Measurements from ENCODE around the gene FRMD4A. TPM values are rescaled to one million over a fixed set of nuclear protein-coding genes. Genes with fewer than 3 reads are reported as not detected.

Gene FRMD4A
- polyA plus RNA-seq, 3 donors: 67.7 to 83.0 (median 75.9) TPM

DNA sequence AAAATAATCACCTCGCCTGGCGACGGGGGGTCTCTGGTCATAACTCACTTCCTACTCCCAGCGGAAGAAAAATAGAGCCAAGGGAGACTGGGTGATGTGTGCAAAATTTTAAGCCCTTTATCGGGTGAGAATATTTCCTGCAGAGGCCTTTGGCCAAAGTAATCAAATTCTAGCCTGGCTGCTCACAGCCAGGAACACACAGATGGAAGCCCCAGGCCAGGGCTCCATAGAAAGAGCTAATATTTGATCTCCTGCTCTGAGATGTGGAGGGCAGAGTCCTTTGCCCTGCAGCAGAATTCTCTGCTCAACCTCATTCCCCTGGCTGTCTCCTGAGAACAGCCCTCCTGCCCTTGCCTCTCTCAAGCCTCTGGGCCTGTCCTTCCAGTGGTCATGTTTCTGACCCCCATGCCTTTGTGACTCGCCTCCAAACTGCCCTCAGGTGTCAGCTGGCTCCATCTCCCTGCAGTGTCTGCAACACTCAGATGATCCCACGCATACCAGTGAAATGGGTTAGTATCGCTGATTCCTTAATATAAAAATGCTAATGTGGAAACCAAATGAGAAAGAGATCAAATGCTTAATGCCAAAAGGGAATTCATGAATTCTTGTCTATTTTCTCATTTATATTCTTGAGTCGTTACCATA is 34.5 kb downstream of the FRMD4A start:
- no peak for DNase-seq (ENCODE audit: low read depth in 3 of 3, low spot score in 2 of 3)

DNA sequence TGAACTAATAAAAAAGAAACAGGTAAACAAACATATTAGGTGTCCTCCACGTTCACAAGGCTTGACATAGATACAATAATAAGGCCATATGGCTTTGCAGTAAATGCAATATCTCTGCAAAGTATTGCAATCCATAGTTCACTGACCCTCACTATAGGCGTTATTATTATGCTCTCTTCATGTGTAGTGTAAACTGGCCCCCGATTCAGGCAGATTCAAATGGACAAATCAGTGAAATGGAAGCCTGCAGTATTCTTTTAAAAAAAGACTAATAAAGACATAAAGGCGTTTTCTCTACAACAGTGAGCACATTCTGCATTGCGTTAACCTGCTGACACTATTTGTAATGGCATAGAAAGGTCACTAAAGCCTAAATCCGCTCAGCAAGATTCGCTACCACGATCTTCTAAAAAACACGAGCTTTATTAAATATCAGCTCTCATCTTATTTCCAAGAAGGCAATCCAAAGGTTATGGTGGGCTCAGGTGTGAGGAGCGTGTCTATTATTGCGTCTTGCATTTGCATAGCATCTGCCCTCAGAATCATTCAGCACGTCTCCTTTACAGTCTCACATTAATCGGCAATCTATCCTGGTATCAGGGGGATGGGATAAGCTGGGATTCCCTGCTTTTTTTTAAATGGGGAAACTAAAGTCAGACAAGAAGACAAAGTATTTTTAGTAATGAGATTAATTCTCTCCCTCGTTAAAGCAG is 36.2 kb downstream of the FRMD4A start:
- no peak for DNase-seq (ENCODE audit: low read depth in 3 of 3, low spot score in 2 of 3)

DNA sequence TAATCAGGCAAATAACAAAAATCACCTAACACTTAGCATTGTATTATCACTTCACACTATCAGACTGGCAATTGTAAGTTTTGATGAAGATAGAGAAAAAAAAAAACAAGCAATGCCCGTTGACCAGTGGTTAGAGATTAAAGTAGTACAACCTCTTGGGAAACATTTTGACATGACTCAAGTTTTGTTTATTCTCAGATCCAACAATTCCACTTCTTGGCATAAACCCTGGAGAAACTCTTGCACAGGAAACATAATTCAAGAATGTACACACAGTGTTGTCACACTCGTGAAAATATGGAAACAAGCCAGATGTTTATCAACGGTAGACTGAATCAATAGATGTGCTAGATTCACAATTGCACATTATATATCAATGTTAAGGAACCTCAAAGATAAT is 37.2 kb downstream of the FRMD4A start:
- DNase-seq (ENCODE audit: low read depth in 3 of 3, low spot score in 2 of 3): no peak

DNA sequence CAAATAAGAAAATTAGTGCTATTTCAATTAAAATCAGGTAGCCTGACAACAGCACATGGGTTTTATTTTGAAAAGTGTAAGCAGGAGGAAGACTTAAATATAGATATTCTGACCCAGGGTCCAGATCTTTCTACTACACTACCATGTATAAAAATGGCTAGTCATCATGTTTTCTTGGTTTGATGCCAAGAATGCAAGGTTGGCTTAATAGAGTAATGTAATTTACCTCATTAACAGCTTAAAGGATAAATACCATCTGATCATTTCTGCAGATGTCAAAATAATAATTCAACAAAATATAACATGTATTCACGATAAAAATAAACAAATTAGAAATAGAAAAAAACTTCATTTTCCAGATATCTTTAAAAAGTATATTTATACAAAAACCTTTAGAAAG is 39.4 kb downstream of the FRMD4A start:
- DNase-seq (ENCODE audit: low read depth in 3 of 3, low spot score in 2 of 3): no peak

DNA sequence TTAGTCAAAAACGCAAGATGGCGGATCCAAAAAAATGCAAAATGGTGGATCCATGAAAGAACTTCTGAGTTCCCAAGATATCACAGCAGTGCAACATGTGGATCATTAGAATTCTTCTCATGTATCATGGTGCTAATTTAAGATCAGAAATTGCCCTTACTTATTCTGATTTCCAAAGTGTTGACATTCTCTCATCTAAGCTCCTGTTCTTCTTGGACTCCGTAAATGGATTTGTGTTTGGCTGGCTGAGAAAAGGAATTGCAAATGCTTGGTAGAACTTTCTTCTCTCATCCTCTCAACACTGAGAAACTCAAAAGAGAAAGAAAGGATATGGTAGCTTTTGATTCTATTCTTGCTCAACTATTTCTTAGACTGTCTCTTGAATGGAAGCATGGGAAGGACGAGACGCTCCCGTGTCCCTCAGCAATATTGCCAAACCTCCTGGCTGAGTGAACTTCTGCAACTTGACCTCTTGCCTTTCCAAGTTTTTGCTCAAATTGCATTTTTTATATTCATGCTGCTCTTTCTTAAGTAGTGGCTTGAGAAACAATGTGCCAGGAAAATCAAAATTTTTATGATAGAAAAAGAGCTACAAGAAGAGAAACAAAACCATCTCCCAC is 44.7 kb downstream of the FRMD4A start:
- no peak for DNase-seq (ENCODE audit: low read depth in 3 of 3, low spot score in 2 of 3)

DNA sequence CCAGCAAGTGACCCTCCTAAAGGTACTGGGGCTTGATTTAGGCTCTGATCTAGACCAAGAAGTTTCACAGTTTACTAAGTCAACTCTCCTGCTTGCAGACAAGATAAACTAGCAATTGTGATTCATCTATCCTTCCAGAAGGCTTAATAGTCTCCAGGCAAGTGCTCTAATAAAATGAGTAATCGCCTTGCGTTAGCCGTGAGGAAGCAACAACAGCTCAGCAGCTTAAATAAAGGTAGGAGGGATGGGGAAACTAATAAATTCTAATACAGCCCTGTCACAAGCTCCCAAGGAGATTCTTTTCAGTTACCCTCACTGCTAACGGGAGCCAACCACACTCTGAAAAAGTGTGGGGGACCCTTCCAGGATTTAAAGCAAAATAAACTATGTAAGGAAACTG is 48.4 kb downstream of the FRMD4A start:
- no peak for DNase-seq (ENCODE audit: low read depth in 3 of 3, low spot score in 2 of 3)

DNA sequence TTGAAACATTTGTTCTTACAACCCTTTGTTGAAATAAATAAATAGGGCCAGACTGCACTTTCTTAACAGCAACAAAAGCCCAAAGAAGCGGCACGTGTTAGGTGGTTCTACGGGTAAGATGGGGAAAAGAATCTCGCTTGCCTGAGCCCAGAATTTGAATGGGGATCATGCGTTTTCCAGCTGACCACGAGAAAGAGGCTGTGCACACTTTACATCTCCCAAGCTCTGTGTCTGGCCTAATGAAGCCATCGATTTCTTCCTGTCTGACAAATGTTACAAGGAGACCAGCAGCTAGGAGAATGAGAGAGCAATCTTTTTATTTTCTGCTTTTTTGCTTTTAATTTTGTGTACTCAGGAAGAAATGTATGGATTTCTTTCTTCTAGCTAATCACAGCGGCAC is 52.2 kb downstream of the FRMD4A start:
- DNase-seq (ENCODE audit: low read depth in 3 of 3, low spot score in 2 of 3): no peak

DNA sequence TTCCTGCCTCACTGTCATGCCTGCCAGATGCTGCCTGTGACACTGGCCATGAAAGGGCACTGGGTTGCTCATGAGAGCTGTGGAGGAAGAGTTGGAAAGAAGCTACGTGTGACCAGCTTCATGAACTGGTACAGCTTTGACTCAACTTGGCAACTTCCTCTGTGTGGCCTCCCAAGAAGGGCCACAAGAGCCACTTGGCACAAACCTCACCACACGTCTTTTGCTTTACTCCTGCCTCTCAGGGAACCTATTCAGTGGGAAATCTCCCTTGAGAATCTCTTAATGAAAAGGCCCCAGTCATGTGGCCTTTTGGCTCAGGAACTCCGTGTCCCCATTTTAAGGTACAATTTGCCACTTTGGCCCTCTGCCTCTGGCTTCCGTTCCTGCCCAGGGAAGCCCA is 54.5 kb downstream of the FRMD4A start:
- no peak for DNase-seq (ENCODE audit: low read depth in 3 of 3, low spot score in 2 of 3)

DNA sequence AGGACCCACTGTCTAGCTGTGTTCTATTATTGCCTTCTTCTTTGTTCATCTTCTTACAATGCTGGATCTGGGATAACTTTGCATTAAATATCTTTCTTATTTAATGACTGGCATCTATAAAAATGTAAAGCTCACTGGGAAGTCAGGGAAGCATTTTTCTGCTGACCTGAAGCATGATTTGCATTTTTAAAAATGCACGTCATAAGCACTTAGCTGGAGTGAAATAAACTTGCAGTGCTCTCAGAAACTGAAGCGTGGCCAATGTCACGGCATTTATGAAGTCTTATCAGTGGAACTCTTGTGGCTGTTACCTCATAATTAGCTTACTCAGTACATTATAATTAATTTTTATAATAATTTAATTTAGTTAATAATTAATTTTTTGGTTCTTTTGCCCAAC is 59.1 kb downstream of the FRMD4A start:
- no peak for DNase-seq (ENCODE audit: low read depth in 3 of 3, low spot score in 2 of 3)

DNA sequence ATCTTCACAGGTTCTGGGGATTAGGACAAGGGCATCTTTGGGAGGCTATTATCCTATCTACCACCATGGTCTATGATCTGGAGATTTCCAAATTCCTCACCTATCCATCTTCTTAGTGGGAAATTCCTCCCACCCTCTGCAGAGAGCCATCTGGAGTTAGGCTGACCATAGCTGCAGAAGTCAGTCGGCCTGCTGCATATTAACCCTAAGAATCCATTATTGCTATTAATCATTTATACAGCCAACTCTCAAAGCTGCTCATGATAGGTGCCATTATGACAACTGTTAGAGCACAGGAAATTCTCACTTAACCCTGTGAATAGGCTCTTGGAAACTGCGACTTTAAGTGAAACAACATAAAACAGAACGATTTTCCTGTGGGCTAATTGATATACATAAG is 60.4 kb downstream of the FRMD4A start:
- DNase-seq (ENCODE audit: low read depth in 3 of 3, low spot score in 2 of 3): no peak

DNA sequence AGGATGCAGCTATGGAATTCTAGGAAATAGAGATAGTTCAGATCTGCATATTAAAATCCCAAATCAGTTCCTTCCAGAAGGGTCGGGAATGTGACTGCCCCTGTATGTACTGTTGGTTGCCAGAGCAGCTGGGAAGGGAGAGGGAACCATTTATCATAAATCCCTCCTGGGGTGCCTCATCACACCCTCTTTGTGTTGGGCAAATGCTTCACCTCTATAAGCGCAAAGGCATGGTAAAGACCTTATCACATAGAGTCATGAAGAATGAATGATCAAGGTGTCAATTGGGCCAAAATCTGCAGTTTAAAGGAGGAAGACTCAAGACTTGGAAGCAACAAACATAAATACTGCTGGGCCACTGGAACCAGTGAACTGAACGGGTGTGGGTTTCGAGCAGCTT is 65.0 kb downstream of the FRMD4A start:
- DNase-seq (ENCODE audit: low read depth in 3 of 3, low spot score in 2 of 3): no peak

DNA sequence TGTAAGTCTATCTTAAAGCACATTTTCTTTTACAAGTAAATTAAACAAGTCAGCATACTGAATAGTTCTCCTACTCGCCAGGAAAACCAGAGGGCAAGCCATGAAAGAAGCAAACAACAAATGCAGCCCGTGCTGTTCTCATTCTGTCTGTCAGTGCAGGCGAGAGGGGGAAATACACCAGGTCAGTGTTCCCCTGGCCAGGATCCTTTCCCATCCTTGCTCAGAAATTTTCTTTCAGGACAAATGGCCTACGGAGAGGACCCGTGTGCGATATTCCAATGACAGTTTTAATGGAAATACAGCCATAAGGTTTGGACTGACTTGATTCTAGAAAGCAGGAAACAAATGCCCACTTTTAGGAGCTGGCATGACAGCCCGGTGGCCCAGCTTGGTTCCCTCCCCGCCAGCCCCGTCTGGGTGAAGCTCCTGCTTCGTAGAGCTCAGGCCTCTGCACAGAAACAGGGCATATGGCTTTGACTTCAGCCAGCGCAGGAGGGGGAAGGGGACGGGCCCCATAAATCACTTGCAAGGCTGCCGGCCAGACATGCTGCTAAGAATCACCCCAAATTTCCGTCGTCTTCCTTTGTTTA is 67.8 kb downstream of the FRMD4A start:
- DNase-seq (ENCODE audit: low read depth in 3 of 3, low spot score in 2 of 3): no peak

DNA sequence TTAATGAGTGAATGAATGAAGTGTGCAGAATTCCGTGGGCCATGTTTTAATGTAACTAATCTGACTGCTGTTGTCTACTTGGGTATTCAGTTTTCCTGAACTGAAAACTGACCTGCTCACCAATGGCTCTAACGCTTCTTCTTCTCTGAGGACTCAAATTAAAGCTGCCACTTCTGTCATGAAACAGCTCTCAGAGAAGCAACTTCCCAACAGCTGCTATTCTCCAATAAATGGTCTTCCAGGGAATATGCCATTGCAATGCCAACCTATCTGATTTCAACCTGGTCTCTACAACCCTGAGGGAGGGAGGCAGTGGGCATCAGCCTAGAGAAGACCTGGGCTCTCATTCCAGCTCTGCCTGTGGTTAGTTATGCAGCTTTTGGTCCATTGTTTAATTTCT is 69.4 kb downstream of the FRMD4A start:
- DNase-seq (ENCODE audit: low read depth in 3 of 3, low spot score in 2 of 3): no peak

DNA sequence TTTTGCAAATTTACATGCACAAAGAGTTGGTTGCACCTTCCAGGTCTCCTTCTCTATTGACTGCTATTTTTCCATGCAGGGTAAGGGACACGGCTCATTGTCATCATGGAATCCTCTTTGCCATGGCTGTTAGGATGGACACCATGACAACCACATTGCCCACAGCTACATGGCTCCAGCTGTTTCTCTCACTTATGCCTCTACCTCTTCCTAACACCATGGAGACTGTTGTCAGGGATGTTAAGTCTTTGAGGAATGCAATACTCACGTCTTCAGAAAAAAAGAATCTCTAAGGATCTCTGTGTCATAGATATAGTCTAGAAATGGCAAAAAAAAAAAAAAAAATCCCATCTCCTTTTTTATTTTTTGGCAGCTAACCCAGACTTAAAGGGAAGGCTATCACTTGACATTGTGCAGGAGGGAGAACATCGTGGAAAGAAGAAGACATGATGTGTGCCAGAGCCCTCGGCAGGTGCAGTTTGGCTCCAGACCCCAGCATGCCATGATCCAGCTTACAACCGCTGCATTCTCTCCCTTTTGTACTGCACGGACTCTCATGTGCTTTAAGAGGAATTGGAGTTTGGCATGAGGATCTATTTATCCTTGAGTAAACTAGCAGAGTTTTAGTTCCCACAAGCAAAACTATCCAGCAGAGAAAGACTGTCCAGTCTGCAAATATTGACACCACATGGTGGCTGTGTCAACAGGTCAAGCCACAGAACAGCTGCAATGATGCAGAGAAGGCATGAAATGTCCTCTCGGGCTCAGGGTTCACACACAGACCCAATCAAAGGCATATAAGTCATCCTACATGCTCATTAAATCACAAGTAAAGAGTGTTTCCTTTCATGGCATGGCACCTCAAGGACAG is 70.8 kb downstream of the FRMD4A start:
- DNase-seq (ENCODE audit: low read depth in 3 of 3, low spot score in 2 of 3): no peak

DNA sequence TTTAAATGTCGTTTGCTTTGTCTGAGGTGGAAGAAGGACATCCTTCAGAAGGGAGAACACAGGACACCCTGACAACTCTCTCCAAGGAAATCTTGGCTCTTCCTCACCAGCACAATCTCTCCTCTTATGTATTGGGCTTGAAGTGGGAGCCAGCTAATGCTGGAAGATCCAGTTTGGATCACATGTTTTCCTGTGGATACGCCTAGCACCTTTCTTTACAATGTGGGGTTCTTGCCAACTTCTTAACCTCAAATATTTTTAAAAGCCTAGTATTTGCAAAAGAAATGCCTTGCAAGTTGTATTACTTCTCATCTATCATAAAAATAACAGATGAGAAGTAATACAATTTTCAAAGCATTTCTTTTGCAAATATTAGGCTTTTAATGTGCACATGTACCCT is 76.4 kb downstream of the FRMD4A start:
- no peak for DNase-seq (ENCODE audit: low read depth in 3 of 3, low spot score in 2 of 3)

DNA sequence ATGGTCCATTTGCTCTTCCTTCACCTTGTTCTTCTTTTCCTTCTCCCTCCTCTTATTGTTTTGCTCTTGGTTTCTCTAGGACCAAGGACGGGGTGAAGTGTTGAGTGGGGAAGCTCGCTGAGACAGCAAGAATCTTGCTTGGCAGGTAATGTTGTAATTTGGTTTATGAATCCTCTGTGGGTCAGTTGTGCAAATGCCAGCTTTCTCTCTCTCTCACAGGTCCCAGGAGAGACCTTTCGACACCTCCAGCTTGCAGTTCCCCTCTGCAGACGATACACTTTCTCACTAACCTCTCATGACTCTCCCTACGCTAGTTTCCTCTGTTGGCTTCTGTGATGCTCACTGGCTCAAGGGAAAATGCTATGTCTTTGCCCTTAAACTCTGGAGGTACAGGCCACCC is 77.0 kb downstream of the FRMD4A start:
- DNase-seq (ENCODE audit: low read depth in 3 of 3, low spot score in 2 of 3): no peak

DNA sequence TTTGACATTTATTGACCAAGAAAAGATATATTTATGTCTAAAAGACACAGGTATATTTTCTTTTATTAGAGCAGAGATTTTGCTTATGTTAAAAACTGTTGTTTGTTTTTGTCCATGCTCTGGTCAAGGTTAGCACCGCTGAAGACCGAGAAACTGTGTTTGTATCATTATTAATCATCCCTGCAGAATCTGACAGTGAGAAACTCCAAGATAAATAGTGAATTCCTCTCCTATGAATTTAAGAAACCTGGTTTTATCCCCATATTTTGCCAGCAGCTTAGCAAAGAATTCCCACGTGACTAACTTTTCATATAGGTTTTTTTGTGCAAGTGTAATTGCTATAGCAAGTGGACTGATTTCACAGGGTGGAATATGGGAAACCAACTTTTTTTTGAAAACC is 77.6 kb downstream of the FRMD4A start:
- DNase-seq (ENCODE audit: low read depth in 3 of 3, low spot score in 2 of 3): no peak

DNA sequence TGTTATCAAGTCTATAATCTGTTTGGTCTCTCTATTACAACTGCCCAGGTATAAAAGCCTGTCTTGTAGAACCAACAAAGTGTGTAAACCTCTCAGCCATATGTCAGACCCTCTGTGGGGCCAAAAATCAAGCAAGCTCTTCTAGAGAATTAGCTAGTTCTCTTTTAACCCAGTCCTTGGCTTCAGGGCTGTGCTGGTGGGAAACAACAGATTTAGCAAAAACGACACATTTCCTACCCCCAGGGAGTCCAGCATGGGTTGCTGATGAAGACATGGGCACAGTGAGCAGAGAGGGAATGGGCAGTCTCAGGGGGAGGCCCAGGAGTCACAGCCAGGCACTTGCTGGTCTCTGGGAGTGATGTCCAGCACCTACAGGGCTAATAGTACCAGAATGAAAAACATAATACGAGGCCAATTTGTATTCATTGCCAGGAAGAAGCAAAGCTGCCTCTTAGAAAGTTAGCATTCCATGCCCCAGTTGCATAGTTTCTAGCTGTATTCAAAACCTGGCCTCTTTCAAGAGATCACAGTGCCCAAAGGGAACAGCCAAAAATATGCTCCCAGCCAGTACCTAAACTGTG is 80.1 kb downstream of the FRMD4A start:
- no peak for DNase-seq (ENCODE audit: low read depth in 3 of 3, low spot score in 2 of 3)

DNA sequence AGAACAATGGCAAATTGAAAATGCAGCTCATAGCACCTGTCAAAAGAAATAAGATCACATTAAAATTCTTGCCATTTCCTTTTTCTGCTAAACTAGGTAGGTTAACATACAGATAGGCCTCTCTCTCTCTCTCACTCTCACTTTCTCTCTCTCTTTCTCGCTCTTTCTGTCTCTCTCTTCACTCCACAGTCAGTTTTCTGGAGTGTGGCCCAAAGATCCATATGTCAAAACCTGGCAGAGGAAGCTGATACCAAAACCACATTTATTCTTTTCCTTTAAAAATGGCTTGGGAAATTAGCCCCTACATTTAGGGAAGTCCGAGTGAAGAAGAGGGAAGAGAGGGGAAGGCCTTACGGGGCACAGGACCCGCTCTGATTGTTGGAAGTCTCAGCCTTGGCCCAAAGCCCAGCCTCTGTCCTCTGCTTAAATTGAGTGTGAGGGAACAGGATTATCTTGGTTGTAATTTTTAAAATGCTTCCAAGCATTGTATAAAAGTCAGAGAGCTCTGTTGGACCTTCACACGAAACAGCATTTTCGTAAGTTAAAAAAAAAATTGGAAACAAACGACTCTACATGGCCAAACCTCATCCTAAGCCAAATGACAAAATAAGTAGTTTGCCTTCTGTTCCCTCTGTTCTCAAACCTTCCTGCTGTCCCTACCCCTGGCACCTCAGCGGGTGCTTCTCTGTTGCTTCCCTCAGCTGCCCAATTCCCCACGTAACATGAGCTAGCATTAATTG is 83.2 kb downstream of the FRMD4A start:
- DNase-seq (ENCODE audit: low read depth in 3 of 3, low spot score in 2 of 3): no peak

DNA sequence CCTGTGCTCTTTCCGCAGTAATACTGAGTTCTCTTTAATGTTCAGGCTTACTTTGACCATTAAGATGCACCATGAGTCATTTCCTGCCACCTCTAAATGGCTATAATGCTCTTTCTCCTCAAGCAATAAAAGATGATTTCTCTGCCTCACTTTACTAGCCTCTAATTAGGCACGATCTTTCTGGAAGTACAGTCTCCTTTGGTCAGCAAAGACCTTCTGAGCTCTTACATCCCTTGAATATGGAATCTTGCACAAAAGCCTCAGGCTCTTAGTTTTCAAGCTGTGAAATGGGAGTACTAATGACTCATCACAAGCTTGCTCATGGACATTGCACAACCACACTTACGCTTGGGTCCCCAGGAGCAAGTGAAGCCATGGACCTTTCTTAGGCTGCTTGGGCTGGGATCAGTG is 85.9 kb downstream of the FRMD4A start:
- DNase-seq (ENCODE audit: low read depth in 3 of 3, low spot score in 2 of 3): no peak

Measured in right renal cortex interstitium (tissue), 3 donors.